H1 (cell line): Measurements from ENCODE around the gene TAS2R40. TPM values are rescaled to one million over a fixed set of nuclear protein-coding genes. Genes with fewer than 3 reads are reported as not detected.

Source experiments
- CTCF ChIA-PET: fragments of 300-600 bp; sonication (Branson Sonifier 250); formaldehyde crosslinking; loops from one replicate; lab custom pipeline; 2021; ENCODE audit not compliant: partially characterized antibody; lab: Charles Lee
- POLR2A ChIA-PET: fragments of 300-600 bp; sonication (Branson Sonifier 250); formaldehyde crosslinking; loops from one replicate; lab custom pipeline; 2021; ENCODE audit warnings: inconsistent platforms; ENCODE audit not compliant: partially characterized antibody; lab: Charles Lee
- DNase-seq, 2 experiments: peaks; one replicate each; pipeline versions ENCODE4 v3.0.0 to v3.0.0-alpha.2; 2010 to 2022; ENCODE audit warnings: low spot score in 2 of 2, low read depth in 1 of 2, mixed read lengths in 1 of 2
- FAIRE-seq: peaks from 2 replicates; lab custom pipeline; 2011; peaks lifted over from hg19 to GRCh38; lab: Jason Lieb, UNC
- H2AFZ ChIP-seq: 2 replicates; pipeline ENCODE4 v1.8.1; 2012; ENCODE audit warnings: low read length, inconsistent platforms
- H2AK5ac ChIP-seq: 2 replicates; pipeline ENCODE4 v1.6.1; 2013; ENCODE audit warnings: low read depth, low read length
- H2BK120ac ChIP-seq: replicated peaks from 2 replicates; pipeline ENCODE3; 2013; ENCODE audit warnings: low read depth, low read length, inconsistent platforms
- H2BK12ac ChIP-seq: 2 replicates; pipeline ENCODE4 v1.6.1; 2013; ENCODE audit warnings: low read depth, low read length
- H2BK15ac ChIP-seq: 2 replicates; pipeline ENCODE4 v1.6.1; 2013; ENCODE audit warnings: low read length
- H2BK20ac ChIP-seq: 2 replicates; pipeline ENCODE4 v1.6.1; 2013; ENCODE audit warnings: low read length
- H2BK5ac ChIP-seq: 2 replicates; pipeline ENCODE4 v1.6.1; 2013; ENCODE audit warnings: low read depth, low read length
- H3K14ac ChIP-seq: 2 replicates; pipeline ENCODE4 v1.6.1; 2013; ENCODE audit warnings: inconsistent platforms; ENCODE audit not compliant: insufficient read length
- H3K18ac ChIP-seq: 2 replicates; pipeline ENCODE4 v1.6.1; 2013; ENCODE audit warnings: low read length; ENCODE audit errors: extremely low read depth
- H3K23ac ChIP-seq: 2 replicates; pipeline ENCODE4 v1.6.1; 2013; ENCODE audit warnings: inconsistent platforms; ENCODE audit not compliant: insufficient read length
- H3K23me2 ChIP-seq: 2 replicates; pipeline ENCODE4 v1.6.1; 2013; ENCODE audit warnings: low read depth, low read length
- H3K27ac ChIP-seq: 2 replicates; pipeline ENCODE4 v1.6.1; 2011; ENCODE audit warnings: low read depth, low read length, inconsistent platforms
- H3K27me3 ChIP-seq, 4 experiments: replicated peaks in 1 of 4; 1 replicate in 1 of 4; 2 replicates in 3 of 4; pipeline versions ENCODE4 v1.6.1 to v1.8.1; 2011 to 2013; ENCODE audit warnings: low read length in 3 of 4, mild to moderate bottlenecking in 3 of 4, inconsistent platforms in 2 of 4, mixed read lengths in 2 of 4, moderate library complexity in 1 of 4; ENCODE audit not compliant: control insufficient read depth in 3 of 4, insufficient read depth in 3 of 4; ENCODE audit errors: extremely low read depth in 1 of 4
- H3K36me3 ChIP-seq, 4 experiments: 2 replicates each; pipeline versions ENCODE4 v1.6.1 to v1.8.1; 2011 to 2013; ENCODE audit warnings: mild to moderate bottlenecking in 4 of 4, low read length in 3 of 4, moderate library complexity in 2 of 4, control low read depth in 1 of 4, inconsistent platforms in 1 of 4; ENCODE audit not compliant: insufficient read depth in 4 of 4, control insufficient read depth in 2 of 4
- H3K4ac ChIP-seq: replicated peaks from 2 replicates; pipeline ENCODE3; 2013; ENCODE audit warnings: low read length, low read depth, mixed read lengths, inconsistent platforms; ENCODE audit not compliant: insufficient read length
- H3K4me1 ChIP-seq, 4 experiments: replicated peaks in 1 of 4; 1 replicate in 1 of 4; 2 replicates in 3 of 4; pipeline versions ENCODE4 v1.6.1 to v1.8.1; 2011 to 2013; ENCODE audit warnings: low read length in 3 of 4, inconsistent platforms in 2 of 4, mixed read lengths in 1 of 4; ENCODE audit not compliant: insufficient read depth in 4 of 4, control insufficient read depth in 3 of 4
- H3K4me2 ChIP-seq, 2 experiments: 2 replicates each; pipeline versions ENCODE4 v1.6.1 to v1.8.1; 2011 to 2013; ENCODE audit warnings: low read depth in 2 of 2, low read length in 2 of 2, control low read depth in 1 of 2, inconsistent platforms in 1 of 2, mild to moderate bottlenecking in 1 of 2; ENCODE audit not compliant: insufficient read depth in 1 of 2
- H3K4me3 ChIP-seq, 4 experiments: fragments of 200-600, 300-600 bp in 1 of 4; sonication (generic), shearing (Covaris generic), sonication (Bioruptor Twin) in 1 of 4; 2 replicates each; pipeline versions ENCODE4 v1.5.1 to v1.8.1; 2011 to 2016; ENCODE audit warnings: low read length in 4 of 4, low read depth in 3 of 4, control low read depth in 2 of 4, inconsistent platforms in 2 of 4, mild to moderate bottlenecking in 2 of 4, mixed read lengths in 1 of 4, moderate library complexity in 1 of 4; ENCODE audit not compliant: insufficient read depth in 2 of 4; ENCODE audit errors: extremely low read depth in 1 of 4
- H3K56ac ChIP-seq: replicated peaks from 2 replicates; pipeline ENCODE3; 2013; ENCODE audit warnings: low read depth, mild to moderate bottlenecking, mixed read lengths, low read length, inconsistent platforms; ENCODE audit not compliant: insufficient read length
- H3K79me1 ChIP-seq: 2 replicates; pipeline ENCODE4 v1.6.1; 2013; ENCODE audit warnings: low read depth, low read length, control low read depth
- H3K79me2 ChIP-seq, 2 experiments: 2 replicates each; pipeline versions ENCODE4 v1.6.1 to v1.8.1; 2012 to 2013; ENCODE audit warnings: low read length in 2 of 2, mild to moderate bottlenecking in 2 of 2, inconsistent platforms in 1 of 2; ENCODE audit not compliant: insufficient read depth in 2 of 2, control insufficient read depth in 1 of 2
- H3K9ac ChIP-seq, 4 experiments: replicated peaks in 1 of 4; 1 replicate in 1 of 4; 2 replicates in 3 of 4; pipeline versions ENCODE4 v1.6.1 to v1.8.1; 2011 to 2013; ENCODE audit warnings: low read depth in 3 of 4, low read length in 3 of 4, control low read depth in 2 of 4, mild to moderate bottlenecking in 2 of 4, moderate library complexity in 2 of 4, inconsistent platforms in 1 of 4; ENCODE audit errors: extremely low read depth in 1 of 4
- H3K9me3 ChIP-seq, 2 experiments: 2 replicates each; pipeline versions ENCODE4 v1.6.1 to v1.8.1; 2012 to 2013; ENCODE audit warnings: mild to moderate bottlenecking in 2 of 2, moderate library complexity in 2 of 2, control low read depth in 1 of 2, inconsistent platforms in 1 of 2, low read depth in 1 of 2, low read length in 1 of 2, mixed read lengths in 1 of 2; ENCODE audit not compliant: insufficient read depth in 2 of 2
- H4K20me1 ChIP-seq, 2 experiments: replicated peaks in 1 of 2; 2 replicates each; pipeline versions ENCODE3 to v1.8.1; 2011 to 2013; ENCODE audit warnings: inconsistent platforms in 2 of 2, low read length in 2 of 2, mild to moderate bottlenecking in 1 of 2; ENCODE audit not compliant: insufficient read depth in 2 of 2, control insufficient read depth in 1 of 2
- H4K5ac ChIP-seq: 2 replicates; pipeline ENCODE4 v1.6.1; 2013; ENCODE audit warnings: low read length, low read depth, mixed read lengths, inconsistent platforms; ENCODE audit not compliant: insufficient read length
- H4K8ac ChIP-seq: 2 replicates; pipeline ENCODE4 v1.8.0; 2013; ENCODE audit warnings: mild to moderate bottlenecking, moderate library complexity, low read length, inconsistent platforms; ENCODE audit not compliant: insufficient read depth; ENCODE audit errors: extremely low read depth
- H4K91ac ChIP-seq: replicated peaks from 2 replicates; pipeline ENCODE3; 2013; ENCODE audit warnings: low read length, mixed read lengths, inconsistent platforms; ENCODE audit not compliant: insufficient read length
- BRCA1 ChIP-seq: IDR thresholded peaks from 2 replicates; pipeline ENCODE4 v1.6.1; 2012; ENCODE audit warnings: low read depth, low read length, improper control_type of control experiment
- CREB1 ChIP-seq: IDR thresholded peaks from 2 replicates; pipeline ENCODE4 v1.6.1; 2012; ENCODE audit warnings: inconsistent platforms
- GTF2F1 ChIP-seq: IDR thresholded peaks from 2 replicates; pipeline ENCODE4 v1.6.1; 2012; ENCODE audit warnings: low read depth, low read length, improper control_type of control experiment, borderline replicate concordance
- SRF ChIP-seq: IDR thresholded peaks from 2 replicates; pipeline ENCODE4 v1.6.1; 2011; ENCODE audit warnings: mild to moderate bottlenecking, low read depth, low read length, moderate library complexity
- TBP ChIP-seq: IDR thresholded peaks from 2 replicates; pipeline ENCODE4 v1.6.1; 2011; ENCODE audit warnings: low read depth, low read length, improper control_type of control experiment
- ZNF274 ChIP-seq: IDR thresholded peaks from 2 replicates; pipeline ENCODE4 v1.7.0; 2012; ENCODE audit warnings: low read length, borderline replicate concordance; ENCODE audit errors: extremely low read depth
- WGBS, 2 experiments: shearing (Covaris generic) in 1 of 2; methylation state at CpG; one replicate each; pipeline versions ENCODE4 v1.1.6 to v1.1.7; 2013 to 2015; ENCODE audit warnings: low lambda C conversion rate in 2 of 2, mixed read lengths in 2 of 2, inconsistent platforms in 1 of 2, low coverage in 1 of 2, missing lambda C conversion rate in 1 of 2; ENCODE audit not compliant: insufficient replicate concordance in 2 of 2, insufficient coverage in 1 of 2, insufficient read length in 1 of 2; ENCODE audit errors: extremely low coverage in 1 of 2, missing lambda C conversion rate in 1 of 2; 5-methylcytosine and 5-hydroxymethylcytosine counted together
- polyA plus RNA-seq, 7 experiments: library from polyadenylated mRNA; depleted of rRNA in 3 of 7; stranded (reverse) in 5 of 7; unstranded in 2 of 7; fragments of >200 nt in 5 of 7; fragments of 200-250 nt in 2 of 7; gene quantifications; 1 replicate in 5 of 7; 2 replicates in 1 of 7; 4 replicates in 1 of 7; pipeline versions ENCODE4 v1.2.1 to v1.2.3, GENCODE V29; 2011 to 2013; ENCODE audit warnings: missing spikeins in 2 of 7, mixed read lengths in 2 of 7
- total RNA-seq: library from RNA; stranded (reverse); fragmentation: NEBNext Ultra II Directional; extraction: Animal tissue kit (Norgen Biotek cat#: 25700); gene quantifications from 2 replicates; pipeline ENCODE4 v1.2.1, GENCODE V29; 2021
- TF ChIP-seq, protein P1 (sequence below): IDR thresholded peaks from 2 replicates; pipeline ENCODE4 v1.6.1; 2011; ENCODE audit warnings: low read depth, mild to moderate bottlenecking, low read length; ENCODE audit not compliant: insufficient read depth

TAS2R40 gene
- total and polyA plus RNA-seq, 2 of the 8 experiments (the other 6 are each of a cell fraction or from before 2014, with no cell fraction given) = not detected

DNA sequence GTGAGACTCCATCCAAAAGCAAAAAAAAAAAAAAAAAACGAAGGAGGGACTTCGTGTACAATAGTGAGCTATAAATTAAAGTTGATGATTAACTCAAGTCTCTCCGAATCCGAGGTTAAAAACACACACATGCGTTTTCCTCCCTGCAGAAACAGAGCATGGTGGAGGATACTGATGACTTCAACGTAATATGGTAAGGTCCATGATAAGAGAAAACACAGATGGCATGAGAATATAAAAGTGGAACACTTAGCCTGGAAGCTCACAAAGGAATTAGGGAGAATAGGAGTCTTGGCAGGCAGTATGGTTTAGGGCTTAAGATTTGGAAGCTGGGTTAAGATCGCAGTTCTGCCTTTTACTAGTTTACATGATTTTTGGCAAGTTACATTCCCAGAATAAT is 21.3 kb downstream of the TAS2R40 start:
- no peak overlapping the region for H3K14ac ChIP-seq
- FAIRE-seq (no peak), DNase-seq (no peak)
- 84% methylated on average over 7 of the region's 7 CpGs; no CpG with 5 or more reads in 1 of the 2 experiments for WGBS, 2 experiments
- no peak overlapping the region for H3K4me2 ChIP-seq
- no peak overlapping the region for H3K27ac ChIP-seq
- H2BK12ac ChIP-seq = no peak overlapping the region
- no peak overlapping the region for H4K91ac ChIP-seq
- no peaks in the 10 kb centered on the region for H3K4me1 ChIP-seq
- POLR2A ChIA-PET = interaction anchor here (1.0 kb wide), 1 partner anchor 66 kb away, joined by 3 read pairs; no protein-coding TSS in a partner anchor
- no peak overlapping the region for H3K9ac ChIP-seq
- H3K4me3 ChIP-seq = no peak overlapping the region
- H2BK20ac ChIP-seq = no peak overlapping the region
- H3K23ac ChIP-seq = no peak overlapping the region
- H4K8ac ChIP-seq = no peak overlapping the region
- no peaks in the 10 kb centered on the region for H3K23me2 ChIP-seq
- TF ChIP-seq, protein P1, sequence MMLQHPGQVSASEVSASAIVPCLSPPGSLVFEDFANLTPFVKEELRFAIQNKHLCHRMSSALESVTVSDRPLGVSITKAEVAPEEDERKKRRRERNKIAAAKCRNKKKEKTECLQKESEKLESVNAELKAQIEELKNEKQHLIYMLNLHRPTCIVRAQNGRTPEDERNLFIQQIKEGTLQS = no peak
- TF ChIP-seq BRCA1 = no peak
- TF ChIP-seq TBP = no peak
- TF ChIP-seq GTF2F1 = no peak
- TF ChIP-seq SRF = no peak
- no peak for TF ChIP-seq ZNF274
- no peak for TF ChIP-seq CREB1
- TF ChIP-seq, all 59 proteins: peak for 0
- Histone ChIP-seq H4K5ac (no peak overlapping the region), H3K9me3 (no peaks in the 10 kb centered on the region), H3K4ac (no peak overlapping the region), H3K36me3 (no peaks in the 10 kb centered on the region), H4K20me1 (no peaks in the 10 kb centered on the region), H2AFZ (no peak overlapping the region), H2BK120ac (no peak overlapping the region), H3K79me2 (no peaks in the 10 kb centered on the region), H2AK5ac (no peak overlapping the region), H2BK15ac (no peak overlapping the region), H3K79me1 (no peaks in the 10 kb centered on the region), H3K27me3 (no peaks in the 10 kb centered on the region; a peak in 2 of 7 replicates), H3K56ac (no peak overlapping the region), H3K18ac (no peak overlapping the region), H2BK5ac (no peak overlapping the region)
- CTCF ChIA-PET = interaction anchor here (0.5 to 6.5 kb wide), 8 partner anchors 12 to 424 kb away, joined by 3 to 91 read pairs (median 4); no protein-coding TSS in a partner anchor
